Psoas muscle (tissue), 8 donors: Measurements from ENCODE around the gene TPST2. TPM values are rescaled to one million over a fixed set of nuclear protein-coding genes. Genes with fewer than 3 reads are reported as not detected.

Experiments used
- ATAC-seq, 4 donors: fragments of 200-7000 bp; cut with Tn5 transposase; one replicate each; pipeline ENCODE4 v1.9.1; 2020; ENCODE audit warnings: moderate library complexity in 3 of 4, mild to moderate bottlenecking in 2 of 4
- DNase-seq, 2 donors: peaks; one replicate each; pipeline ENCODE4 v3.0.0-alpha.2; 2020
- H3K27ac ChIP-seq: fragments of 200-600 bp; one replicate; pipeline ENCODE4 v1.8.0; 2022
- H3K27me3 ChIP-seq, 3 donors: fragments of 200-600 bp in 1 of 3; one replicate each; pipeline versions ENCODE4 v1.6.1 to v1.8.0; 2013 to 2022; ENCODE audit warnings: low read length in 2 of 3, mild to moderate bottlenecking in 2 of 3, moderate library complexity in 1 of 3; ENCODE audit not compliant: insufficient read depth in 3 of 3
- H3K36me3 ChIP-seq, 2 donors: fragments of 200-600 bp in 1 of 2; one replicate each; pipeline versions ENCODE4 v1.6.1 to v1.8.0; 2013 to 2022; ENCODE audit warnings: low read depth in 1 of 2, mild to moderate bottlenecking in 1 of 2, moderate library complexity in 1 of 2; ENCODE audit not compliant: insufficient read depth in 1 of 2
- H3K4me1 ChIP-seq: fragments of 200-600 bp; one replicate; pipeline ENCODE4 v1.8.0; 2022
- H3K4me3 ChIP-seq: fragments of 200-600 bp; one replicate; pipeline ENCODE4 v1.8.0; 2022; ENCODE audit warnings: mild to moderate bottlenecking
- H3K9me3 ChIP-seq: fragments of 200-600 bp; one replicate; pipeline ENCODE4 v1.8.0; 2022
- WGBS, 3 donors: extraction: QIAGEN DNeasy Blood & Tissue Kit; methylation state at CpG; one replicate each; pipeline versions ENCODE4 v1.1.6 to v1.1.7; 2013; 5-methylcytosine and 5-hydroxymethylcytosine counted together
- intact Hi-C, 2 donors: fragments of 100-400 bp; cut with DNase I; formaldehyde crosslinking; loops; one replicate each; pipeline versions ENCODE4 v1.11.0 to v1.14.2; 2022
- polyA plus RNA-seq, 3 donors: library from polyadenylated mRNA; stranded (reverse); fragments of 200-250 nt; gene quantifications; one replicate each; pipeline ENCODE4 v1.2.3, GENCODE V29; 2013
- total RNA-seq, 4 donors: library from RNA; stranded (reverse); fragmentation: NEBNext Ultra II Directional in 2 of 4; extraction: Animal tissue kit (Norgen Biotek cat#: 25700) in 2 of 4; gene quantifications; one replicate each; pipeline versions ENCODE4 v1.2.1 to v1.2.4, GENCODE V29; 2021 to 2023
- TF ChIP-seq, protein P1 (sequence below): fragments of 200-600 bp; IDR thresholded peaks from one replicate; pipeline ENCODE4 v1.8.0; 2022; ENCODE audit warnings: antibody characterized with exemption
- donor health status: healthy with polysubstance abuse.
- donor health status: DM: no; HTN: no; CAD: no; lungs with moderate emphysema.
- donor health status: Bipolar disorder and iron deficiency.
- donor health status: healthy.
- donor health status: DM: yes; HTN: yes; CAD: no.
- donor health status: DM: no; HTN: no; CAD: no.
- donor health status: DM: no; HTN: no; CAD: no.
- donor health status: DM: yes; HTN: yes; CAD: no.

The TPST2 gene
- total and polyA plus RNA-seq, 7 donors, result 22.1 to 76.4 (median 32.9) TPM

- Histone ChIP-seq H3K36me3 (peaks cover 0 to 14% of the 10 kb centered on the region in 2 donors), H3K27ac (peak overlapping the region; percentile 15), H3K27me3 (no peaks in the 10 kb centered on the region), H3K4me1 (peaks cover 36% of the 10 kb centered on the region), H3K4me3 (peak overlapping the region; percentile 15), H3K9me3 (no peaks in the 10 kb centered on the region)
- 64% methylated on average over 11 of the region's 11 CpGs for WGBS, 3 donors
- no peak for DNase-seq
- TF ChIP-seq, protein P1, sequence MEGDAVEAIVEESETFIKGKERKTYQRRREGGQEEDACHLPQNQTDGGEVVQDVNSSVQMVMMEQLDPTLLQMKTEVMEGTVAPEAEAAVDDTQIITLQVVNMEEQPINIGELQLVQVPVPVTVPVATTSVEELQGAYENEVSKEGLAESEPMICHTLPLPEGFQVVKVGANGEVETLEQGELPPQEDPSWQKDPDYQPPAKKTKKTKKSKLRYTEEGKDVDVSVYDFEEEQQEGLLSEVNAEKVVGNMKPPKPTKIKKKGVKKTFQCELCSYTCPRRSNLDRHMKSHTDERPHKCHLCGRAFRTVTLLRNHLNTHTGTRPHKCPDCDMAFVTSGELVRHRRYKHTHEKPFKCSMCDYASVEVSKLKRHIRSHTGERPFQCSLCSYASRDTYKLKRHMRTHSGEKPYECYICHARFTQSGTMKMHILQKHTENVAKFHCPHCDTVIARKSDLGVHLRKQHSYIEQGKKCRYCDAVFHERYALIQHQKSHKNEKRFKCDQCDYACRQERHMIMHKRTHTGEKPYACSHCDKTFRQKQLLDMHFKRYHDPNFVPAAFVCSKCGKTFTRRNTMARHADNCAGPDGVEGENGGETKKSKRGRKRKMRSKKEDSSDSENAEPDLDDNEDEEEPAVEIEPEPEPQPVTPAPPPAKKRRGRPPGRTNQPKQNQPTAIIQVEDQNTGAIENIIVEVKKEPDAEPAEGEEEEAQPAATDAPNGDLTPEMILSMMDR, result no peak
- intact Hi-C loops, result loop anchor here (5.0 kb wide), 4 partner anchors 34 to 104 kb away; partner anchors contain the start of genes TFIP11 (in 2 of the 2), HPS4 (in 1 of the 2) and SRRD (in 1 of the 2)
- ATAC-seq, result no peak
These were observed 3.2 kb downstream of the TPST2 start for GRCh38 chr22:26586556-26587325.

- Histone ChIP-seq H3K4me1 (peaks cover 41% of the 10 kb centered on the region), H3K36me3 (peaks cover 0 to 22% of the 10 kb centered on the region in 2 donors), H3K27me3 (no peaks in the 10 kb centered on the region), H3K4me3 (no peak overlapping the region), H3K9me3 (no peaks in the 10 kb centered on the region), H3K27ac (peak overlapping the region; percentile 70)
- 32 to 51% (median 36%) methylated on average over 11 of the region's 11 CpGs for WGBS, 3 donors
- intact Hi-C loops, result loop anchor here (5.0 kb wide), 4 partner anchors 33 to 103 kb away; partner anchors contain the start of genes TFIP11 (in 2 of the 2), HPS4 (in 1 of the 2) and SRRD (in 1 of the 2)
- TF ChIP-seq, protein P1, result no peak
- DNase-seq (peak; percentile 69 to 89), ATAC-seq (peak; percentile 58 to 83 (median 76))
These were observed 4.7 kb downstream of the TPST2 start for GRCh38 chr22:26585104-26585790.

DNA sequence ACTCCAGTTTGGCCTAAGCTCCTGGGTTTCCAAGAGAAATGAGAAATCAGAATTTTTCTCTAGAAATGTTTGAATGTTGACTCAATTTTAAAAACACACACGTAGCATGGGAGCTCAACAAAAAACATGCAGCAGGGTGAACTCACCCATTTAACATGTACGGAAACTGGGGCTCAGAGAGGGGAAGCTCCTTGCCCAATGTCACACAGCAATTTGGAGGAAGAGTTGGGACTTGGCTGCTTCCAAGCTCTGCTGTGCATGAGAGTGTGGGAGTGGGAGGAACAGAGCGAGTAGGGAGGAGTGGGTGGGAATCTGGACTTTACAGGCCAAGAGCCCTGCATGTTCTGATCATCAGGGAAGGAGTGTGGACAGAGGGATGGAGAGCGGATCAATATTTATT is 5.9 kb downstream of the TPST2 start:
- DNase-seq (no peak), ATAC-seq (no peak)
- Histone ChIP-seq H3K4me3 (no peak overlapping the region), H3K27me3 (no peaks in the 10 kb centered on the region), H3K36me3 (peaks cover 0 to 22% of the 10 kb centered on the region in 2 donors), H3K4me1 (peaks cover 47% of the 10 kb centered on the region), H3K27ac (peak overlapping the region; percentile 70), H3K9me3 (no peaks in the 10 kb centered on the region)
- TF ChIP-seq, protein P1, result no peak
- 71 to 81% (median 78%) methylated on average over 4 of the region's 4 CpGs for WGBS, 3 donors
- intact Hi-C loops, result no loop called here

DNA sequence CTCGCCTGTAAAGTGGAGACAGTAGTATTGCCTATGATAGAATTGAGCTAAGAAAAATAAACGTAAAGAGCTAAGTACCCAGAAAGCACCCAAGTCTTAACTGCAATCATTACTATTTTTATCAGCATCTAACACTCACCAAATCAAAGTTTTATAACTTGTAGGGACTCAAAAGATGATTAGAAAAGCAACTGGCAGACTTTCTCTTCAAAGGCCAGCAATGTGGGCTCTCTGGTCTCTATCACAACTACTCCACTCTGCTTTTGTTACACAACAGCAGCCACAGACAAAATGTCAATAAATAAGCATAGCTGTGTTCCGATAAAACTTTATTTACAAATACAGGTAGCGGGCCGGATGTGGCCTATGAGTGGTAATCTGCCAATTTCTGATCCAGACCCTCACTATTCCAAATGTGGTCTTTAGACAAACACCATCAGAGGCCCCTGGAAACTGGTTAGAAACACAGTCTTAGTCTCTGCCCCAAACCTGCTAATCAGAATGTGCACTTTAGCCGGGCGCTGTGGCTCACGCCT is 8.2 kb downstream of the TPST2 start:
- no peak for ATAC-seq
- TF ChIP-seq, protein P1, result no peak
- Histone ChIP-seq H3K27ac (no peak overlapping the region), H3K27me3 (no peaks in the 10 kb centered on the region), H3K4me3 (no peak overlapping the region), H3K4me1 (peaks cover 32% of the 10 kb centered on the region), H3K9me3 (no peaks in the 10 kb centered on the region), H3K36me3 (peaks cover 0 to 22% of the 10 kb centered on the region in 2 donors)
- intact Hi-C loops, result no loop called here
- no peak for DNase-seq
- WGBS, 3 donors, result 96 to 98% (median 97%) methylated on average over 8 of the region's 8 CpGs
